GM21576 (cell line): ENCODE data around the gene EME1.
"Not testable (repeated sequence)": the region's sequence is repeated elsewhere in the genome, so short reads cannot be mapped to it uniquely, and the experiment has no call there.

Experiments used
- ATAC-seq: cut with Tn5 transposase; IDR thresholded peaks from one replicate; pipeline ENCODE4 v1.9.1; 2021; ENCODE audit warnings: mild to moderate bottlenecking, moderate library complexity; ENCODE audit not compliant: unreplicated experiment

Gene EME1

DNA sequence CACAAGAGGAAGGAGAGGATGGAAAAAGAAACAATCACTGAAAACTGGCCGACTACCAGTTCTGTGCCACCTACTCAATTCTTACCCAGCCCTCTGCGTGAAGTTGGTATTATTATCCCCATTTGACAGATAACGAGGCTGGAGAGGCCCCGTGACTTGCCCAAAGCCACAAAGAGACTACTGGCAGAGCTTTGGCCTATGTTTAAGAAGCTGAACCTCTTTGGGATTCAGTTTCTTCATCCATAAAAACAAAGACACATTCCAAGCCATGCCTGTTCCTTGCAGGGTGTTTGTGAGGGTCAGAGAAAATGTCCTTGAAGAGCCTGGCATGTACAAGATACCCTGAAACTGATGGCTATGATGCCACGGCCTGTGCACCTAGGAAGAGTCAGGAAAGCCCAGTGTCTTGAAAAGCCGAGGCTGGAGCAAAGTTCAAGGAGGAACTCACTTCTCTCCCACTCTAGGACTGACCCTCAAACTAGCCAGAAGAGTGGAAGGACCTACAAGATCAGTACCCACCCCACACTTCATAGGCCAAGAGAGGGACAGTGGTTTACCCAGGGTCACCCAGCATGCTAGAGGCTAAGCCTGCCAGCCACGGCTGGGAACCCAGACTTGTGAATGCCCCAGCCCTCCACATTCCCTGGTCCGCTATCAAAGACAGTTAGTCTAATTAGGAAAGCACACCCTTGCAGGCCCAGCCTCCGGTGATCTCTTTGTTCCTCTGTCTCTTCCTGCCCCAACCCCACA, 51.4 kb downstream of the EME1 start:
- ATAC-seq, result no peak

- ATAC-seq, result no peak
These were observed 52.1 kb downstream of the EME1 start for GRCh38 chr17:50424996-50425681.

DNA sequence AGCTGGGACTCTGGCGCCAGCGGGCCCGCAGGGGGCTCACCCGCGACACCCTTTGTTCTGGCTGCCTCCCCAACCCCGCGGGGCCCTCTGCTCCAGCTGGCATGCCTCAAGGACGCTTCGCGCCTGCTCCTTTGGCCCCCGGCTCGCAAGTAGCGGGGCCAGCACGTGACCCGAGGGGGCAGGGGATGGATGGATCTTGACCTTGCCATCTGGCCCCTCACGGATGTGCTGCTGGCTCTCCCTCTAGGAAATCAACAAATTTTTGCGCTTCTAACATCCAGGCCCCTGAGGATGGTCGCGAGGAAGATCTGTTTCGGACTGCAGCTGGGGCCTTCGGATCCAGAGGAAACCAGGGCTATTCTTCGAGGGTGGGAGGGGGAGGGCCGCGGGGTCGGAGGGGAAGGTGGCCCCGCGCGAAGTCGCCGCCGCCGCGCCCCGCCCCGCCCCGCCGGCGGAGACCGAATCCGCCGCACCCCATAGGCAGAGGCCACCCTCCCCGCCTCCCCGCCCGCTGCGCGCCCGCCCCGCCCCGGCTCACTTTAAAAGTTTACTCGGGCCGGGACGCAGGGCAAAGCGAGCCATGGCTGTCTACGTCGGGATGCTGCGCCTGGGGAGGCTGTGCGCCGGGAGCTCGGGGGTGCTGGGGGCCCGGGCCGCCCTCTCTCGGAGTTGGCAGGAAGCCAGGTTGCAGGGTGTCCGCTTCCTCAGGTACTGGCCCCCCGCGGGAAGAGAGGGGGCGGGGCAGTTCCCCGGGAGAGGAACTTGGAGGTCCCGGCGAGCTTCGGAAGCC, 52.8 kb downstream of the EME1 start, which contains the start of gene ACSF2:
TSS of gene ACSF2 (plus strand) at position 537 of the 790 bp plus-strand sequence. CDS start at position 581, 44 bp downstream.
- ATAC-seq, result no peak

GRCh38 chr17:50426472-50426782, 53.4 kb downstream of the EME1 start:
- ATAC-seq, result no peak

- no peak for ATAC-seq
These were observed 54.1 kb downstream of the EME1 start for GRCh38 chr17:50426814-50427787.

GRCh38 chr17:50428126-50428525, 55.1 kb downstream of the EME1 start:
- ATAC-seq, result not testable (repeated sequence)

DNA sequence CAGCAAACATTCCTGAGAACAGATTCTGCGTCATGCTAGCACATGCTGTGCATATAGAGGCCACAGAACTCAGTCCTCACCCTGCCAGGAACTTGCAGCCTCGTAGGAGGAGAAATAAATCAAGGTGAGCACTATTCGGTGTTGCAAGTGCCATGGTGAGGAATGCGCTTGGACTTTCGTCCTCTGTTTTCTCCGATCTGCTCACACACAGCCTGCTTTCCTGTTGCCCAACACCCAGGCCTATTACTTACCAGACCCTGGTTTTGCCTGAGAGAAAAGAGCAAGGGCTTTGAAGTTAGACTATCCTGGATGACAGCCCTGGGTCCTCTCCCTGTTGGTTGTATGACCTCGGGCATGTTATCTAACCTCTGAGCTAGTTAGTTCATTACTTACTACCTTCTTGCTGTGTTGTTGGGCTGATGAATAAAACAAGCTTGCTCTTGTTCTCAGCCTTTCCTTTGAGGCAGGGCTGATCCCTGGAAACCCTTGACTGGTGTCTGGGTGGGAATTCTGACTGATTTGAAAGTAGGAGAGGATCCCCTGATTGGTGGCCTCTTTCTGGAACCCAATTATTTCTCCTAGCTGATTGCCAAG, 55.9 kb downstream of the EME1 start:
- no peak for ATAC-seq

GRCh38 chr17:50429793-50430192, 56.8 kb downstream of the EME1 start:
- no peak for ATAC-seq
